HepG2 (cell line): ENCODE results near the gene PIANP. TPM values are rescaled to one million over a fixed set of nuclear protein-coding genes. Genes with fewer than 3 reads are reported as not detected.

Experiments
- ATAC-seq: fragments of 200-7000 bp; cut with Tn5 transposase; 3 replicates; pipeline ENCODE4 v1.9.1; 2020; ENCODE audit warnings: mild to moderate bottlenecking, moderate library complexity
- BruUV-seq: library from RNA; stranded (reverse); fragments of 400-500 nt; replicated peaks from 2 replicates; lab custom pipeline; 2021; lab: Mats Ljungman, UMichigan
- CTCF ChIA-PET: fragments of 300-600 bp; formaldehyde crosslinking; extraction: SDS; loops from one replicate; lab custom pipeline; 2021; ENCODE audit warnings: low total read pairs, inconsistent platforms, low intra/inter-chr PET ratio; lab: Yijun Ruan, JAX
- POLR2A ChIA-PET: fragments of 350-600 bp; sonication (Branson Sonifier 250); formaldehyde crosslinking; loops from one replicate; lab custom pipeline; 2020; ENCODE audit warnings: antibody characterized with exemption, inconsistent platforms; lab: Yijun Ruan, JAX
- DNase-seq: peaks from one replicate; pipeline ENCODE4 v3.0.0-alpha.2; 2015; ENCODE audit warnings: low spot score
- FAIRE-seq: peaks from 3 replicates; lab custom pipeline; 2011; peaks lifted over from hg19 to GRCh38; lab: Jason Lieb, UNC
- H2AFZ ChIP-seq: one replicate; pipeline ENCODE4 v1.6.1; 2011; ENCODE audit warnings: low read length, inconsistent platforms
- H3K27ac ChIP-seq: fragments of 300-600 bp; 3 replicates; pipeline ENCODE4 v1.8.0; 2011; ENCODE audit warnings: mixed run types, mild to moderate bottlenecking, mixed read lengths, low read length, inconsistent platforms; ENCODE audit not compliant: insufficient read depth; ENCODE audit errors: extremely low read length
- H3K27me3 ChIP-seq, 2 experiments: fragments of 200-600 bp in 1 of 2; 2 replicates in 1 of 2; 3 replicates in 1 of 2; pipeline versions ENCODE4 v1.6.0 to v1.8.0; 2011; ENCODE audit warnings: low read length in 2 of 2, mild to moderate bottlenecking in 2 of 2, moderate library complexity in 2 of 2, inconsistent platforms in 1 of 2; ENCODE audit not compliant: insufficient read depth in 2 of 2, control insufficient read depth in 1 of 2
- H3K36me3 ChIP-seq, 2 experiments: fragments of 200-600 bp in 1 of 2; replicated peaks in 1 of 2; 2 replicates in 1 of 2; 3 replicates in 1 of 2; pipeline versions ENCODE4 v1.5.1 to v1.8.0; 2011; ENCODE audit warnings: low read length in 2 of 2, inconsistent platforms in 1 of 2; ENCODE audit not compliant: insufficient read depth in 2 of 2, control insufficient read depth in 1 of 2
- H3K4me1 ChIP-seq: 2 replicates; pipeline ENCODE4 v1.5.1; 2012; ENCODE audit warnings: low read length, inconsistent platforms; ENCODE audit not compliant: insufficient read depth
- H3K4me2 ChIP-seq: 2 replicates; pipeline ENCODE4 v1.6.0; 2011; ENCODE audit warnings: low read depth, low read length, inconsistent platforms
- H3K4me3 ChIP-seq, 3 experiments: fragments of 200-600 bp in 1 of 3; sonication (generic), shearing (Covaris generic) in 1 of 3; replicated peaks in 1 of 3; 2 replicates each; pipeline ENCODE4 v1.5.1; 2011 to 2016; ENCODE audit warnings: low read length in 3 of 3, inconsistent platforms in 2 of 3, low read depth in 2 of 3, mild to moderate bottlenecking in 2 of 3, control low read depth in 1 of 3, mixed read lengths in 1 of 3; ENCODE audit not compliant: insufficient read depth in 1 of 3
- H3K79me2 ChIP-seq: one replicate; pipeline ENCODE4 v1.6.1; 2011; ENCODE audit warnings: low read length, inconsistent platforms; ENCODE audit not compliant: insufficient read depth
- H3K9ac ChIP-seq: 2 replicates; pipeline ENCODE4 v1.6.0; 2011; ENCODE audit warnings: mild to moderate bottlenecking, low read depth, low read length, inconsistent platforms; ENCODE audit not compliant: insufficient read depth
- H3K9me3 ChIP-seq: 2 replicates; pipeline ENCODE4 v1.5.1; 2012; ENCODE audit warnings: mild to moderate bottlenecking, low read length
- H4K20me1 ChIP-seq: 2 replicates; pipeline ENCODE4 v1.6.0; 2011; ENCODE audit warnings: inconsistent platforms, mild to moderate bottlenecking, low read length, moderate library complexity; ENCODE audit not compliant: insufficient read depth
- BATF2 ChIP-seq: sonication (generic); formaldehyde crosslinking; IDR thresholded peaks from 2 replicates; pipeline ENCODE4 v1.8.0; 2022; ENCODE audit warnings: mild to moderate bottlenecking, missing genetic modification reagents, moderate library complexity
- EP300 ChIP-seq, 3 experiments: sonication (generic) in 1 of 3; formaldehyde crosslinking in 1 of 3; IDR thresholded peaks; 2 replicates each; pipeline versions ENCODE4 v1.5.1 to v1.6.1; 2011 to 2020; ENCODE audit warnings: low read depth in 2 of 3, low read length in 2 of 3, borderline replicate concordance in 1 of 3, improper control_type of control experiment in 1 of 3, mild to moderate bottlenecking in 1 of 3, missing genetic modification reagents in 1 of 3, moderate library complexity in 1 of 3
- GRHL1 ChIP-seq: sonication (generic); formaldehyde crosslinking; conservative IDR thresholded peaks from 2 replicates; pipeline ENCODE4 v1.8.0; 2022; ENCODE audit warnings: missing genetic modification reagents
- NFYC ChIP-seq: IDR thresholded peaks from 2 replicates; pipeline ENCODE4 v1.6.1; 2016; ENCODE audit warnings: missing genetic modification reagents, missing compliant biosample characterization
- RFX1 ChIP-seq: fragments of 450-650 bp; IDR thresholded peaks from 2 replicates; pipeline ENCODE4 v1.6.1; 2017
- THAP8 ChIP-seq: sonication (generic); formaldehyde crosslinking; IDR thresholded peaks from 2 replicates; pipeline ENCODE4 v1.5.1; 2020; ENCODE audit warnings: missing genetic modification reagents, mild to moderate bottlenecking, borderline replicate concordance
- ZBTB3 ChIP-seq: sonication (generic); formaldehyde crosslinking; IDR thresholded peaks from 2 replicates; pipeline ENCODE4 v1.4.0; 2020; ENCODE audit warnings: low read depth, mild to moderate bottlenecking, moderate library complexity, missing genetic modification reagents, borderline replicate concordance
- ZNF333 ChIP-seq: sonication (generic); formaldehyde crosslinking; IDR thresholded peaks from 2 replicates; pipeline ENCODE4 v1.4.0; 2020; ENCODE audit warnings: mild to moderate bottlenecking, missing genetic modification reagents, borderline replicate concordance
- WGBS: methylation state at CpG from one replicate; pipeline ENCODE4 v1.1.6; 2017; ENCODE audit warnings: low lambda C conversion rate; 5-methylcytosine and 5-hydroxymethylcytosine counted together
- in situ Hi-C: cut with HindIII; loops from 2 replicates; pipeline ENCODE4 v1.10.0; 2017; ENCODE audit warnings: low pct_unique_long_range_greater_than_20kb; ENCODE audit not compliant: extremely low pct_ligation_motif_present
- intact Hi-C: fragments of 100-400 bp; cut with micrococcal nuclease; formaldehyde crosslinking; loops from one replicate; pipeline ENCODE4 v1.10.0; 2022; ENCODE audit not compliant: unreplicated experiment
- polyA plus RNA-seq, 8 experiments: library from polyadenylated mRNA; depleted of rRNA in 3 of 8; stranded (reverse) in 7 of 8; unstranded in 1 of 8; fragments of >200 nt; fragmentation: Illumina TruSeq in 4 of 8; extraction: Trizol in 4 of 8; gene quantifications; 2 replicates each; pipeline versions ENCODE4 v1.2.1 to v1.2.3, GENCODE V29; 2011 to 2016; ENCODE audit warnings: low read depth in 4 of 8, missing spikeins in 1 of 8, mixed read lengths in 1 of 8; ENCODE audit not compliant: insufficient read depth in 1 of 8
- total RNA-seq, 5 experiments: library from RNA; depleted of rRNA; stranded (reverse); fragments of >200 nt; fragmentation: Illumina TruSeq; extraction: Trizol; gene quantifications; 2 replicates each; pipeline ENCODE4 v1.2.3, GENCODE V29; 2016; ENCODE audit warnings: low read depth in 1 of 5

Gene PIANP
- total and polyA plus RNA-seq, 2 of the 13 experiments (the other 11 are each of a cell fraction or from before 2014, with no cell fraction given) = not detected

GRCh38 chr12:6652391-6652790, 48.2 kb downstream of the PIANP start:
- FAIRE-seq = no peak
- H3K9me3 ChIP-seq = no peaks in the 10 kb centered on the region
- H3K4me3 ChIP-seq = no peak overlapping the region
- no peaks in the 10 kb centered on the region for H3K4me1 ChIP-seq
- in situ Hi-C loops (no loop called here), intact Hi-C loops (no loop called here)
- H3K79me2 ChIP-seq = no peaks in the 10 kb centered on the region
- WGBS = 96% methylated on average over 8 of the region's 12 CpGs
- ATAC-seq = no peak
- no peak overlapping the region for H3K27ac ChIP-seq
- no peak overlapping the region for H2AFZ ChIP-seq
- no TSS peak for BruUV-seq
- no peak for DNase-seq
- H3K27me3 ChIP-seq = no peaks in the 10 kb centered on the region
- no peak overlapping the region for H3K9ac ChIP-seq
- TF ChIP-seq THAP8 (CRISPR knock-in tag) (no peak), BATF2 (CRISPR knock-in tag) (no peak), ZBTB3 (CRISPR knock-in tag) (no peak), ZNF333 (no peak), EP300 (IDR thresholded peaks at IDR 0.05; ENCODE audit: low read depth in 2 of 2, low read length in 2 of 2) (no peak), EP300 (CRISPR knock-in tag; IDR thresholded peaks at IDR 0.05; ENCODE audit: borderline replicate concordance) (no peak), RFX1 (no peak), NFYC (CRISPR knock-in tag) (no peak), GRHL1 (CRISPR knock-in tag) (no peak)
- H3K36me3 ChIP-seq = peaks cover 12 to 24% of the 10 kb centered on the region in 2 experiments
- no peak overlapping the region for H3K4me2 ChIP-seq
- CTCF ChIA-PET = no interaction called here
- POLR2A ChIA-PET = interaction anchor here (0.7 kb wide), 1 partner anchor 71 kb away, joined by 4 read pairs; the partner anchor contains the start of gene COPS7A
- no peaks in the 10 kb centered on the region for H4K20me1 ChIP-seq
